ENCODE measurements around the gene ADORA2B.

The ADORA2B gene

DNA sequence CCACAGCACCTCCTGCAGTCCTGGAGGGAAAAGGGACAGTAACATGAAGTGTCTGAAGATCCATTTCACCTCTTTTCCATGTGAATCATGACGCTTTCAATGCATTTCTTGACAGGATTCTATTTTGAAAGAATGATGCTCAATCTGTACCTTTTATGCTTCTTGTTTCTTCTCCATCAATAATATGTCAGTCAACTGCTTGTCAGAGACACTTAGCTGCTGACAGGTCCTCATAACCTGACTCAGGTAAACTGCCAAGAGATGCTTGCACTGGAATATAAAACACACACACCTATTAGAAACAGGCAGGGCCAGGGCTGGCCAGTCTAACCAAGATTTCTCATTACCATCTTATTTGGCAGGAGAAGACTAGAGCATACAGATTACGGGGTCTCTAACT, 33.0 kb downstream of the ADORA2B start:
- Histone ChIP-seq H3K4me3 (ENCODE audit: low read depth, low read length) (no peak overlapping the region), H3K4me1 (ENCODE audit: control insufficient read depth, insufficient read depth, low read length) (no peaks in the 10 kb centered on the region), H3K27ac (ENCODE audit: extremely low read depth, low read depth, low read length) (no peak overlapping the region), H3K36me3 (ENCODE audit: control insufficient read depth in 2 of 2, insufficient read depth in 1 of 2, low read length in 2 of 2) (peaks cover 19 to 64% of the 10 kb centered on the region in 2 experiments), H3K9me3 (ENCODE audit: control insufficient read depth, insufficient read depth, low read depth, low read length) (no peaks in the 10 kb centered on the region)
- ChIA-PET CTCF (interaction anchor here (0.5 kb wide), 1 partner anchor 60 kb away, joined by 3 read pairs; no protein-coding TSS in a partner anchor), POLR2A (no interaction called here)
- TF ChIP-seq ZBTB20 (tag by site-specific recombination; IDR thresholded peaks at IDR 0.05): no peak
- no peak for TF ChIP-seq MEIS1 (CRISPR knock-in tag; IDR thresholded peaks at IDR 0.05; ENCODE audit: borderline replicate concordance)
- no peak for TF ChIP-seq ZNF792 (tag by site-specific recombination; IDR thresholded peaks at IDR 0.05)
- TF ChIP-seq, protein P1, sequence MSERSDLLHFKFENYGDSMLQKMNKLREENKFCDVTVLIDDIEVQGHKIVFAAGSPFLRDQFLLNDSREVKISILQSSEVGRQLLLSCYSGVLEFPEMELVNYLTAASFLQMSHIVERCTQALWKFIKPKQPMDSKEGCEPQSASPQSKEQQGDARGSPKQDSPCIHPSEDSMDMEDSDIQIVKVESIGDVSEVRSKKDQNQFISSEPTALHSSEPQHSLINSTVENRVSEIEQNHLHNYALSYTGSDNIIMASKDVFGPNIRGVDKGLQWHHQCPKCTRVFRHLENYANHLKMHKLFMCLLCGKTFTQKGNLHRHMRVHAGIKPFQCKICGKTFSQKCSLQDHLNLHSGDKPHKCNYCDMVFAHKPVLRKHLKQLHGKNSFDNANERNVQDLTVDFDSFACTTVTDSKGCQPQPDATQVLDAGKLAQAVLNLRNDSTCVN (tag by site-specific recombination; optimal IDR thresholded peaks at IDR 0.05): no peak
- TF ChIP-seq ZNF629 (tag by site-specific recombination; IDR thresholded peaks at IDR 0.05): no peak
- TF ChIP-seq MZF1 (tag by site-specific recombination; IDR thresholded peaks at IDR 0.05; ENCODE audit: borderline replicate concordance): no peak
- TF ChIP-seq, protein P2, sequence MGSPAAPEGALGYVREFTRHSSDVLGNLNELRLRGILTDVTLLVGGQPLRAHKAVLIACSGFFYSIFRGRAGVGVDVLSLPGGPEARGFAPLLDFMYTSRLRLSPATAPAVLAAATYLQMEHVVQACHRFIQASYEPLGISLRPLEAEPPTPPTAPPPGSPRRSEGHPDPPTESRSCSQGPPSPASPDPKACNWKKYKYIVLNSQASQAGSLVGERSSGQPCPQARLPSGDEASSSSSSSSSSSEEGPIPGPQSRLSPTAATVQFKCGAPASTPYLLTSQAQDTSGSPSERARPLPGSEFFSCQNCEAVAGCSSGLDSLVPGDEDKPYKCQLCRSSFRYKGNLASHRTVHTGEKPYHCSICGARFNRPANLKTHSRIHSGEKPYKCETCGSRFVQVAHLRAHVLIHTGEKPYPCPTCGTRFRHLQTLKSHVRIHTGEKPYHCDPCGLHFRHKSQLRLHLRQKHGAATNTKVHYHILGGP (tag by site-specific recombination; IDR thresholded peaks at IDR 0.05): no peak
- no peak for TF ChIP-seq ZNF423 (tag by site-specific recombination; IDR thresholded peaks at IDR 0.05)
- TF ChIP-seq, protein P3, sequence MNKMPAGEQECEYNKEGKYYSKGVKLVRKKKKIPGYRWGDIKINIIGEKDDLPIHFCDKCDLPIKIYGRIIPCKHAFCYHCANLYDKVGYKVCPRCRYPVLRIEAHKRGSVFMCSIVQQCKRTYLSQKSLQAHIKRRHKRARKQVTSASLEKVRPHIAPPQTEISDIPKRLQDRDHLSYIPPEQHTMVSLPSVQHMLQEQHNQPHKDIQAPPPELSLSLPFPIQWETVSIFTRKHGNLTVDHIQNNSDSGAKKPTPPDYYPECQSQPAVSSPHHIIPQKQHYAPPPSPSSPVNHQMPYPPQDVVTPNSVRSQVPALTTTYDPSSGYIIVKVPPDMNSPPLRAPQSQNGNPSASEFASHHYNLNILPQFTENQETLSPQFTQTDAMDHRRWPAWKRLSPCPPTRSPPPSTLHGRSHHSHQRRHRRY (tag by site-specific recombination; IDR thresholded peaks at IDR 0.05): no peak
- TF ChIP-seq ZNF433 (tag by site-specific recombination; IDR thresholded peaks at IDR 0.05; ENCODE audit: low read depth): no peak
- TF ChIP-seq HOXD13 (CRISPR knock-in tag; IDR thresholded peaks at IDR 0.05; ENCODE audit: borderline replicate concordance): no peak
- TF ChIP-seq ZNF169 (tag by site-specific recombination; IDR thresholded peaks at IDR 0.05): no peak

DNA sequence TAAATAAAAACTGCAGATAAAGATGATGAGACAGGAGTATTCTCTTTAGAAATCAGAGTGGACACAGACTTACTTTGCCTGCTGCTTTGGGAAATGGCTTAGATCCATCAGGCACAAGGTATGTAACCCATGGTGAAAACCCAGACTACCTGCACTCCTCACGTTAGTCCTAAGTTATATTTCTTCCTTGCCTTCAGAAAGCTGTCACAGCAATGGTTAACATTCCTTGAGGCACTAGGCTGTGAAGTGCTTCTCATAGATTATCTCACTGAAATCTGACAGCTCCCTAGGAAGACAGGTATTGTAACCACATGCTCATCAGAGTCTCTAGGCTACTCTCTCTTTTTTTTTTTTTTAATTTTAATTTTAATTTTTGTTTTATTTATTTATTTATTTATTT, 33.7 kb downstream of the ADORA2B start:
- H3K9me3 ChIP-seq (ENCODE audit: control insufficient read depth, insufficient read depth, low read depth, low read length): no peaks in the 10 kb centered on the region
- H3K4me1 ChIP-seq (ENCODE audit: control insufficient read depth, insufficient read depth, low read length): no peaks in the 10 kb centered on the region
- H3K4me3 ChIP-seq (ENCODE audit: low read depth, low read length): no peak overlapping the region
- CTCF ChIA-PET: interaction anchor here (0.6 kb wide), 1 partner anchor 298 kb away, joined by 4 read pairs; no protein-coding TSS in a partner anchor
- H3K27ac ChIP-seq (ENCODE audit: extremely low read depth, low read depth, low read length): no peak overlapping the region
- POLR2A ChIA-PET: no interaction called here
- peaks cover 24 to 69% of the 10 kb centered on the region in 2 experiments for H3K36me3 ChIP-seq (ENCODE audit: control insufficient read depth in 2 of 2, insufficient read depth in 1 of 2, low read length in 2 of 2)
- TF ChIP-seq OVOL3 (tag by site-specific recombination; IDR thresholded peaks at IDR 0.05) (no peak), ZBTB21 (tag by site-specific recombination; IDR thresholded peaks at IDR 0.05) (no peak), ZNF596 (tag by site-specific recombination; IDR thresholded peaks at IDR 0.05) (no peak)
- TF ChIP-seq, protein P4, sequence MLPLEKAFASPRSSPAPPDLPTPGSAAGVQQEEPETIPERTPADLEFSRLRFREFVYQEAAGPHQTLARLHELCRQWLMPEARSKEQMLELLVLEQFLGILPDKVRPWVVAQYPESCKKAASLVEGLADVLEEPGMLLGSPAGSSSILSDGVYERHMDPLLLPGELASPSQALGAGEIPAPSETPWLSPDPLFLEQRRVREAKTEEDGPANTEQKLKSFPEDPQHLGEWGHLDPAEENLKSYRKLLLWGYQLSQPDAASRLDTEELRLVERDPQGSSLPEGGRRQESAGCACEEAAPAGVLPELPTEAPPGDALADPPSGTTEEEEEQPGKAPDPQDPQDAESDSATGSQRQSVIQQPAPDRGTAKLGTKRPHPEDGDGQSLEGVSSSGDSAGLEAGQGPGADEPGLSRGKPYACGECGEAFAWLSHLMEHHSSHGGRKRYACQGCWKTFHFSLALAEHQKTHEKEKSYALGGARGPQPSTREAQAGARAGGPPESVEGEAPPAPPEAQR (tag by site-specific recombination; IDR thresholded peaks at IDR 0.05): no peak
- TF ChIP-seq, protein P5, sequence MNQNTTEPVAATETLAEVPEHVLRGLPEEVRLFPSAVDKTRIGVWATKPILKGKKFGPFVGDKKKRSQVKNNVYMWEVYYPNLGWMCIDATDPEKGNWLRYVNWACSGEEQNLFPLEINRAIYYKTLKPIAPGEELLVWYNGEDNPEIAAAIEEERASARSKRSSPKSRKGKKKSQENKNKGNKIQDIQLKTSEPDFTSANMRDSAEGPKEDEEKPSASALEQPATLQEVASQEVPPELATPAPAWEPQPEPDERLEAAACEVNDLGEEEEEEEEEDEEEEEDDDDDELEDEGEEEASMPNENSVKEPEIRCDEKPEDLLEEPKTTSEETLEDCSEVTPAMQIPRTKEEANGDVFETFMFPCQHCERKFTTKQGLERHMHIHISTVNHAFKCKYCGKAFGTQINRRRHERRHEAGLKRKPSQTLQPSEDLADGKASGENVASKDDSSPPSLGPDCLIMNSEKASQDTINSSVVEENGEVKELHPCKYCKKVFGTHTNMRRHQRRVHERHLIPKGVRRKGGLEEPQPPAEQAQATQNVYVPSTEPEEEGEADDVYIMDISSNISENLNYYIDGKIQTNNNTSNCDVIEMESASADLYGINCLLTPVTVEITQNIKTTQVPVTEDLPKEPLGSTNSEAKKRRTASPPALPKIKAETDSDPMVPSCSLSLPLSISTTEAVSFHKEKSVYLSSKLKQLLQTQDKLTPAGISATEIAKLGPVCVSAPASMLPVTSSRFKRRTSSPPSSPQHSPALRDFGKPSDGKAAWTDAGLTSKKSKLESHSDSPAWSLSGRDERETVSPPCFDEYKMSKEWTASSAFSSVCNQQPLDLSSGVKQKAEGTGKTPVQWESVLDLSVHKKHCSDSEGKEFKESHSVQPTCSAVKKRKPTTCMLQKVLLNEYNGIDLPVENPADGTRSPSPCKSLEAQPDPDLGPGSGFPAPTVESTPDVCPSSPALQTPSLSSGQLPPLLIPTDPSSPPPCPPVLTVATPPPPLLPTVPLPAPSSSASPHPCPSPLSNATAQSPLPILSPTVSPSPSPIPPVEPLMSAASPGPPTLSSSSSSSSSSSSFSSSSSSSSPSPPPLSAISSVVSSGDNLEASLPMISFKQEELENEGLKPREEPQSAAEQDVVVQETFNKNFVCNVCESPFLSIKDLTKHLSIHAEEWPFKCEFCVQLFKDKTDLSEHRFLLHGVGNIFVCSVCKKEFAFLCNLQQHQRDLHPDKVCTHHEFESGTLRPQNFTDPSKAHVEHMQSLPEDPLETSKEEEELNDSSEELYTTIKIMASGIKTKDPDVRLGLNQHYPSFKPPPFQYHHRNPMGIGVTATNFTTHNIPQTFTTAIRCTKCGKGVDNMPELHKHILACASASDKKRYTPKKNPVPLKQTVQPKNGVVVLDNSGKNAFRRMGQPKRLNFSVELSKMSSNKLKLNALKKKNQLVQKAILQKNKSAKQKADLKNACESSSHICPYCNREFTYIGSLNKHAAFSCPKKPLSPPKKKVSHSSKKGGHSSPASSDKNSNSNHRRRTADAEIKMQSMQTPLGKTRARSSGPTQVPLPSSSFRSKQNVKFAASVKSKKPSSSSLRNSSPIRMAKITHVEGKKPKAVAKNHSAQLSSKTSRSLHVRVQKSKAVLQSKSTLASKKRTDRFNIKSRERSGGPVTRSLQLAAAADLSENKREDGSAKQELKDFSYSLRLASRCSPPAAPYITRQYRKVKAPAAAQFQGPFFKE (tag by site-specific recombination; IDR thresholded peaks at IDR 0.05; ENCODE audit: borderline replicate concordance): no peak
- TF ChIP-seq, protein P6, sequence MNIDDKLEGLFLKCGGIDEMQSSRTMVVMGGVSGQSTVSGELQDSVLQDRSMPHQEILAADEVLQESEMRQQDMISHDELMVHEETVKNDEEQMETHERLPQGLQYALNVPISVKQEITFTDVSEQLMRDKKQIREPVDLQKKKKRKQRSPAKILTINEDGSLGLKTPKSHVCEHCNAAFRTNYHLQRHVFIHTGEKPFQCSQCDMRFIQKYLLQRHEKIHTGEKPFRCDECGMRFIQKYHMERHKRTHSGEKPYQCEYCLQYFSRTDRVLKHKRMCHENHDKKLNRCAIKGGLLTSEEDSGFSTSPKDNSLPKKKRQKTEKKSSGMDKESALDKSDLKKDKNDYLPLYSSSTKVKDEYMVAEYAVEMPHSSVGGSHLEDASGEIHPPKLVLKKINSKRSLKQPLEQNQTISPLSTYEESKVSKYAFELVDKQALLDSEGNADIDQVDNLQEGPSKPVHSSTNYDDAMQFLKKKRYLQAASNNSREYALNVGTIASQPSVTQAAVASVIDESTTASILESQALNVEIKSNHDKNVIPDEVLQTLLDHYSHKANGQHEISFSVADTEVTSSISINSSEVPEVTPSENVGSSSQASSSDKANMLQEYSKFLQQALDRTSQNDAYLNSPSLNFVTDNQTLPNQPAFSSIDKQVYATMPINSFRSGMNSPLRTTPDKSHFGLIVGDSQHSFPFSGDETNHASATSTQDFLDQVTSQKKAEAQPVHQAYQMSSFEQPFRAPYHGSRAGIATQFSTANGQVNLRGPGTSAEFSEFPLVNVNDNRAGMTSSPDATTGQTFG (tag by site-specific recombination; IDR thresholded peaks at IDR 0.05; ENCODE audit: borderline replicate concordance): no peak
- TF ChIP-seq, protein P7, sequence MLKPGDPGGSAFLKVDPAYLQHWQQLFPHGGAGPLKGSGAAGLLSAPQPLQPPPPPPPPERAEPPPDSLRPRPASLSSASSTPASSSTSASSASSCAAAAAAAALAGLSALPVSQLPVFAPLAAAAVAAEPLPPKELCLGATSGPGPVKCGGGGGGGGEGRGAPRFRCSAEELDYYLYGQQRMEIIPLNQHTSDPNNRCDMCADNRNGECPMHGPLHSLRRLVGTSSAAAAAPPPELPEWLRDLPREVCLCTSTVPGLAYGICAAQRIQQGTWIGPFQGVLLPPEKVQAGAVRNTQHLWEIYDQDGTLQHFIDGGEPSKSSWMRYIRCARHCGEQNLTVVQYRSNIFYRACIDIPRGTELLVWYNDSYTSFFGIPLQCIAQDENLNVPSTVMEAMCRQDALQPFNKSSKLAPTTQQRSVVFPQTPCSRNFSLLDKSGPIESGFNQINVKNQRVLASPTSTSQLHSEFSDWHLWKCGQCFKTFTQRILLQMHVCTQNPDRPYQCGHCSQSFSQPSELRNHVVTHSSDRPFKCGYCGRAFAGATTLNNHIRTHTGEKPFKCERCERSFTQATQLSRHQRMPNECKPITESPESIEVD (tag by site-specific recombination; IDR thresholded peaks at IDR 0.05): no peak

Data from HEK293 (cell line).